ENCODE measurements around the gene OPCML. TPM values are rescaled to one million over a fixed set of nuclear protein-coding genes. Genes with fewer than 3 reads are reported as not detected.

OPCML gene
- total RNA-seq, 1 donor from 2014 or later: not detected

- intact Hi-C loops (cut with micrococcal nuclease): no loop called here
- no peaks in the 10 kb centered on the region for H3K36me3 Mint-ChIP-seq (ENCODE audit: low read depth)
- CTCF ChIA-PET: no interaction called here
- H3K27ac Mint-ChIP-seq: no peak overlapping the region
- DNase-seq (no peak), ATAC-seq (ENCODE audit: low read depth) (no peak)
- POLR2A ChIA-PET: no interaction called here
- no peaks in the 10 kb centered on the region for H3K4me1 Mint-ChIP-seq
- no peak overlapping the region for H3K4me3 Mint-ChIP-seq
- no peaks in the 10 kb centered on the region for H3K27me3 Mint-ChIP-seq
- TF ChIP-seq CTCF (IDR thresholded peaks at IDR 0.05): no peak
- peaks cover 4% of the 10 kb centered on the region for H3K9me3 Mint-ChIP-seq
Measured at GRCh38 chr11:132639403-132639802, 892.9 kb downstream of the OPCML start.

GRCh38 chr11:132638423-132638822 is 893.9 kb downstream of the OPCML start:
- peaks cover 4% of the 10 kb centered on the region for H3K9me3 Mint-ChIP-seq
- POLR2A ChIA-PET: no interaction called here
- no peak for ATAC-seq (ENCODE audit: low read depth)
- H3K36me3 Mint-ChIP-seq (ENCODE audit: low read depth): no peaks in the 10 kb centered on the region
- no peaks in the 10 kb centered on the region for H3K4me1 Mint-ChIP-seq
- no peak overlapping the region for H3K4me3 Mint-ChIP-seq
- no peak overlapping the region for H3K27ac Mint-ChIP-seq
- CTCF ChIA-PET: no interaction called here
- intact Hi-C loops (cut with micrococcal nuclease): no loop called here
- H3K27me3 Mint-ChIP-seq: no peaks in the 10 kb centered on the region
- no peak for TF ChIP-seq CTCF (IDR thresholded peaks at IDR 0.05)
- DNase-seq: no peak

GRCh38 chr11:132636523-132636922 is 895.8 kb downstream of the OPCML start:
- intact Hi-C loops (cut with micrococcal nuclease): no loop called here
- Mint-ChIP-seq H3K4me1 (no peaks in the 10 kb centered on the region), H3K4me3 (no peak overlapping the region), H3K9me3 (peaks cover 4% of the 10 kb centered on the region), H3K27ac (no peak overlapping the region), H3K36me3 (ENCODE audit: low read depth) (no peaks in the 10 kb centered on the region), H3K27me3 (no peaks in the 10 kb centered on the region)
- DNase-seq: no peak
- no peak for ATAC-seq (ENCODE audit: low read depth)
- CTCF ChIA-PET: no interaction called here
- no peak for TF ChIP-seq CTCF (IDR thresholded peaks at IDR 0.05)
- POLR2A ChIA-PET: no interaction called here

- no peak for DNase-seq
- no peak overlapping the region for H3K4me3 Mint-ChIP-seq
- H3K27ac Mint-ChIP-seq: no peak overlapping the region
- ChIA-PET POLR2A (no interaction called here), CTCF (no interaction called here)
- intact Hi-C loops (cut with micrococcal nuclease): no loop called here
- no peaks in the 10 kb centered on the region for H3K36me3 Mint-ChIP-seq (ENCODE audit: low read depth)
- ATAC-seq (ENCODE audit: low read depth): no peak
- H3K9me3 Mint-ChIP-seq: peaks cover 4% of the 10 kb centered on the region
- H3K27me3 Mint-ChIP-seq: no peaks in the 10 kb centered on the region
- TF ChIP-seq CTCF (IDR thresholded peaks at IDR 0.05): no peak
- no peaks in the 10 kb centered on the region for H3K4me1 Mint-ChIP-seq
Measured at GRCh38 chr11:132632641-132633124, 899.6 kb downstream of the OPCML start.

GRCh38 chr11:132631989-132632388 is 900.3 kb downstream of the OPCML start:
- H3K4me3 Mint-ChIP-seq: no peak overlapping the region

More at GRCh38 chr11:132631989-132632388, 900.3 kb downstream of the OPCML start:
- Mint-ChIP-seq H3K4me1 (no peaks in the 10 kb centered on the region), H3K27me3 (no peaks in the 10 kb centered on the region), H3K36me3 (ENCODE audit: low read depth) (no peaks in the 10 kb centered on the region), H3K27ac (no peak overlapping the region), H3K9me3 (peaks cover 4% of the 10 kb centered on the region)
- no peak for ATAC-seq (ENCODE audit: low read depth)
- DNase-seq: no peak
- CTCF ChIA-PET: no interaction called here
- TF ChIP-seq CTCF (IDR thresholded peaks at IDR 0.05): no peak
- intact Hi-C loops (cut with micrococcal nuclease): no loop called here
- POLR2A ChIA-PET: no interaction called here

Measured in activated B cell treated with CpG ODN at 0.5 μM for 24 hours (primary cell).